Keratinocyte (primary cell): Measurements from ENCODE around the gene ZDHHC1. TPM values are rescaled to one million over a fixed set of nuclear protein-coding genes. Genes with fewer than 3 reads are reported as not detected.

Experiments
- DNase-seq: peaks from one replicate; pipeline ENCODE4 v3.0.0-alpha.2; 2011; ENCODE audit warnings: low read depth, missing footprints, low spot score
- FAIRE-seq: peaks from 2 replicates; lab custom pipeline; 2011; peaks lifted over from hg19 to GRCh38; lab: Jason Lieb, UNC
- H2AFZ ChIP-seq: 2 replicates; pipeline ENCODE4 v1.6.0; 2012; ENCODE audit warnings: low read length, control low read depth, inconsistent platforms; ENCODE audit not compliant: control insufficient read depth
- H3K27ac ChIP-seq: 2 replicates; pipeline ENCODE4 v1.5.1; 2011; ENCODE audit warnings: low read length; ENCODE audit not compliant: control insufficient read depth, insufficient read depth
- H3K27me3 ChIP-seq: 3 replicates; pipeline ENCODE4 v1.6.0; 2011; ENCODE audit warnings: low read length; ENCODE audit not compliant: control insufficient read depth, insufficient read depth; ENCODE audit errors: extremely low read depth
- H3K36me3 ChIP-seq, 2 experiments: 2 replicates in 1 of 2; 3 replicates in 1 of 2; pipeline ENCODE4 v1.5.1; 2011; ENCODE audit warnings: low read length in 2 of 2, mild to moderate bottlenecking in 1 of 2; ENCODE audit not compliant: control insufficient read depth in 2 of 2, insufficient read depth in 2 of 2; ENCODE audit errors: extremely low read depth in 1 of 2
- H3K4me1 ChIP-seq: 3 replicates; pipeline ENCODE4 v1.5.1; 2011; ENCODE audit warnings: low read length; ENCODE audit not compliant: control insufficient read depth, insufficient read depth; ENCODE audit errors: extremely low read depth
- H3K4me2 ChIP-seq: 3 replicates; pipeline ENCODE4 v1.6.0; 2011; ENCODE audit warnings: low read depth, low read length; ENCODE audit not compliant: control insufficient read depth, insufficient read depth; ENCODE audit errors: extremely low read depth
- H3K4me3 ChIP-seq, 3 experiments: fragments of 200-600 bp in 1 of 3; sonication (generic) in 1 of 3; 2 replicates in 2 of 3; 3 replicates in 1 of 3; pipeline ENCODE4 v1.5.1; 2011 to 2016; ENCODE audit warnings: low read length in 3 of 3, mild to moderate bottlenecking in 3 of 3, control low read depth in 2 of 3, inconsistent platforms in 1 of 3, low read depth in 1 of 3, mixed read lengths in 1 of 3, mixed run types in 1 of 3, moderate library complexity in 1 of 3; ENCODE audit not compliant: control insufficient read depth in 2 of 3, insufficient read depth in 2 of 3; ENCODE audit errors: extremely low read depth in 1 of 3
- H3K79me2 ChIP-seq: 2 replicates; pipeline ENCODE4 v1.6.0; 2012; ENCODE audit warnings: low read length; ENCODE audit not compliant: control insufficient read depth, insufficient read depth
- H3K9ac ChIP-seq: 3 replicates; pipeline ENCODE4 v1.6.0; 2011; ENCODE audit warnings: low read length; ENCODE audit not compliant: control insufficient read depth, insufficient read depth; ENCODE audit errors: extremely low read depth
- H3K9me1 ChIP-seq: 3 replicates; pipeline ENCODE4 v1.6.0; 2011; ENCODE audit warnings: low read length; ENCODE audit not compliant: control insufficient read depth, insufficient read depth; ENCODE audit errors: extremely low read depth
- H3K9me3 ChIP-seq: 2 replicates; pipeline ENCODE4 v1.5.1; 2012; ENCODE audit warnings: low read depth, low read length; ENCODE audit not compliant: control insufficient read depth
- H4K20me1 ChIP-seq: 3 replicates; pipeline ENCODE4 v1.6.0; 2011; ENCODE audit warnings: low read length; ENCODE audit not compliant: control insufficient read depth, insufficient read depth; ENCODE audit errors: extremely low read depth
- CTCF ChIP-seq, 3 experiments: IDR thresholded peaks in 1 of 3; conservative IDR thresholded peaks in 1 of 3; optimal IDR thresholded peaks in 1 of 3; 2 replicates in 2 of 3; 3 replicates in 1 of 3; pipeline versions ENCODE3 to v1.5.1; 2011; ENCODE audit warnings: low read length in 3 of 3, mild to moderate bottlenecking in 3 of 3, moderate library complexity in 2 of 3, control low read depth in 1 of 3, inconsistent platforms in 1 of 3; ENCODE audit not compliant: insufficient read depth in 2 of 3; ENCODE audit errors: extremely low read depth in 1 of 3
- EZH2 ChIP-seq: IDR thresholded peaks from one replicate; pipeline ENCODE4 v1.6.1; 2012; ENCODE audit warnings: inconsistent platforms, mild to moderate bottlenecking, low read length, moderate library complexity
- dilution Hi-C: fragments of 300-500 bp; cut with MboI; formaldehyde crosslinking; loops from one replicate; pipeline ENCODE4 v1.7.0; 2020; ENCODE audit warnings: low sequenced_read_pairs; ENCODE audit not compliant: extremely low pct_ligation_motif_present
- polyA plus RNA-seq, 5 experiments: library from polyadenylated mRNA; depleted of rRNA in 3 of 5; stranded (reverse) in 3 of 5; stranded (forward) in 1 of 5; unstranded in 1 of 5; fragments of >200 nt; gene quantifications; 1 replicate in 1 of 5; 2 replicates in 3 of 5; 3 replicates in 1 of 5; pipeline versions ENCODE4 v1.2.1 to v1.2.3, GENCODE V29; 2011 to 2012; ENCODE audit warnings: missing spikeins in 2 of 5, low read depth in 1 of 5, low replicate concordance in 1 of 5

ZDHHC1 gene
- polyA plus RNA-seq, 1 donor (not counting 4 experiments of a cell fraction or from before 2014, with no cell fraction given): 1.1 TPM

GRCh38 chr16:67390816-67391423 lies 25.4 kb downstream of the ZDHHC1 start:
- DNase-seq: no peak
- no peaks in the 10 kb centered on the region for H4K20me1 ChIP-seq
- TF ChIP-seq EZH2: no peak
- TF ChIP-seq CTCF (optimal IDR thresholded peaks at IDR 0.05 in 1 of 3, IDR thresholded peaks at IDR 0.05 in 1 of 3, conservative IDR thresholded peaks at IDR 0.05 in 1 of 3; ENCODE audit: extremely low read depth in 1 of 3, insufficient read depth in 2 of 3, low read length in 3 of 3): no peak
- no peaks in the 10 kb centered on the region for H3K9me1 ChIP-seq
- H3K4me3 ChIP-seq: no peak overlapping the region
- peaks cover 4% of the 10 kb centered on the region for H3K4me1 ChIP-seq
- H3K9me3 ChIP-seq: no peaks in the 10 kb centered on the region
- no peaks in the 10 kb centered on the region for H3K36me3 ChIP-seq
- no peak overlapping the region for H2AFZ ChIP-seq
- H3K9ac ChIP-seq: no peak overlapping the region
- dilution Hi-C loops: no loop called here
- peaks cover 25% of the 10 kb centered on the region for H3K27me3 ChIP-seq
- H3K27ac ChIP-seq: no peak overlapping the region
- no peaks in the 10 kb centered on the region for H3K79me2 ChIP-seq
- no peak overlapping the region for H3K4me2 ChIP-seq
- no peak for FAIRE-seq

- no peak overlapping the region for H3K4me3 ChIP-seq
- FAIRE-seq: no peak
- DNase-seq: no peak
- H3K27ac ChIP-seq: no peak overlapping the region
- H3K79me2 ChIP-seq: no peaks in the 10 kb centered on the region
- no peaks in the 10 kb centered on the region for H3K9me1 ChIP-seq
- H3K9ac ChIP-seq: no peak overlapping the region
- no peaks in the 10 kb centered on the region for H3K36me3 ChIP-seq
- H3K4me1 ChIP-seq: no peaks in the 10 kb centered on the region
- dilution Hi-C loops: no loop called here
- peaks cover 25% of the 10 kb centered on the region for H3K27me3 ChIP-seq
- H2AFZ ChIP-seq: no peak overlapping the region
- no peak for TF ChIP-seq EZH2
- TF ChIP-seq CTCF (optimal IDR thresholded peaks at IDR 0.05 in 1 of 3, IDR thresholded peaks at IDR 0.05 in 1 of 3, conservative IDR thresholded peaks at IDR 0.05 in 1 of 3; ENCODE audit: extremely low read depth in 1 of 3, insufficient read depth in 2 of 3, low read length in 3 of 3): no peak
- H4K20me1 ChIP-seq: no peaks in the 10 kb centered on the region
- no peaks in the 10 kb centered on the region for H3K9me3 ChIP-seq
- no peak overlapping the region for H3K4me2 ChIP-seq
Measured at GRCh38 chr16:67389911-67390815, 26.1 kb downstream of the ZDHHC1 start.
